OCI-LY7 (cell line): ENCODE results near the gene MXD1. TPM values are rescaled to one million over a fixed set of nuclear protein-coding genes. Genes with fewer than 3 reads are reported as not detected.

Source experiments
- BruUV-seq: library from RNA; stranded (reverse); fragments of 400-500 nt; replicated peaks from 2 replicates; lab custom pipeline; 2021; lab: Mats Ljungman, UMichigan
- CTCF ChIA-PET: fragments of 300-600 bp; sonication (Branson Sonifier 250); formaldehyde crosslinking; loops from one replicate; lab custom pipeline; 2022; ENCODE audit warnings: antibody characterized with exemption; ENCODE audit not compliant: unreplicated experiment; lab: Charles Lee
- POLR2A ChIA-PET: fragments of 300-600 bp; sonication (Branson Sonifier 250); formaldehyde crosslinking; loops from one replicate; lab custom pipeline; 2022; ENCODE audit warnings: antibody characterized with exemption; lab: Charles Lee
- DNase-seq: peaks from one replicate; pipeline ENCODE4 v3.0.0-alpha.2; 2015; ENCODE audit warnings: low spot score
- H2AFZ ChIP-seq: fragments of 200-600 bp; sonication (generic), shearing (Covaris generic); 2 replicates; pipeline ENCODE4 v1.6.1; 2014; ENCODE audit warnings: mild to moderate bottlenecking, antibody characterized with exemption, low read length, moderate library complexity
- H3K27ac ChIP-seq: fragments of 200-600 bp; sonication (generic); 2 replicates; pipeline ENCODE4 v1.5.1; 2014; ENCODE audit warnings: mixed run types, low read depth, mild to moderate bottlenecking, moderate library complexity, low read length, inconsistent platforms; ENCODE audit not compliant: poor library complexity, severe bottlenecking
- H3K36me3 ChIP-seq: fragments of 200-600 bp; sonication (generic); 2 replicates; pipeline ENCODE4 v1.6.1; 2014; ENCODE audit warnings: mild to moderate bottlenecking, antibody characterized with exemption, low read length, moderate library complexity, mixed read lengths; ENCODE audit not compliant: insufficient read depth
- H3K4me1 ChIP-seq: fragments of 200-600 bp; sonication (generic); 2 replicates; pipeline ENCODE4 v1.5.1; 2014; ENCODE audit warnings: mild to moderate bottlenecking, low read length; ENCODE audit not compliant: insufficient read depth, poor library complexity, severe bottlenecking
- H3K4me2 ChIP-seq: fragments of 200-600 bp; sonication (generic); 2 replicates; pipeline ENCODE4 v1.6.1; 2014; ENCODE audit warnings: mild to moderate bottlenecking, low read length
- H3K4me3 ChIP-seq: fragments of 200-600 bp; sonication (generic); 2 replicates; pipeline ENCODE4 v1.5.1; 2014; ENCODE audit warnings: mild to moderate bottlenecking, low read depth, low read length; ENCODE audit not compliant: poor library complexity, severe bottlenecking
- H3K79me2 ChIP-seq: fragments of 200-600 bp; sonication (generic); 2 replicates; pipeline ENCODE4 v1.6.1; 2016; ENCODE audit warnings: low read depth, mild to moderate bottlenecking, low read length, moderate library complexity, mixed read lengths; ENCODE audit not compliant: insufficient read depth
- H3K9me2 ChIP-seq: fragments of 200-600 bp; sonication (generic); 2 replicates; pipeline ENCODE4 v1.6.1; 2016; ENCODE audit warnings: mild to moderate bottlenecking, low read length, mixed read lengths; ENCODE audit not compliant: insufficient read depth
- H3K9me3 ChIP-seq: fragments of 200-600 bp; sonication (generic); 2 replicates; pipeline ENCODE4 v1.6.1; 2014; ENCODE audit warnings: mild to moderate bottlenecking, mixed run types, low read length, mixed read lengths
- H4K20me1 ChIP-seq: fragments of 200-600 bp; sonication (generic); 2 replicates; pipeline ENCODE4 v1.6.1; 2014; ENCODE audit warnings: mild to moderate bottlenecking, antibody characterized with exemption, low read length, moderate library complexity, mixed read lengths; ENCODE audit not compliant: insufficient read depth
- EZH2phosphoT487 ChIP-seq: fragments of 200-600 bp; sonication (generic); IDR thresholded peaks from 2 replicates; pipeline ENCODE4 v1.6.1; 2018; ENCODE audit warnings: low read depth, borderline replicate concordance, mild to moderate bottlenecking, mixed run types, antibody characterized with exemption, low read length, moderate library complexity, mixed read lengths
- intact Hi-C: fragments of 100-400 bp; cut with micrococcal nuclease; formaldehyde crosslinking; loops from one replicate; pipeline ENCODE4 v1.10.0; 2022; ENCODE audit not compliant: unreplicated experiment
- total RNA-seq, 2 experiments: library from RNA; depleted of rRNA in 1 of 2; stranded (reverse); fragments of >200 nt in 1 of 2; shearing (Covaris generic) in 1 of 2; gene quantifications; 2 replicates each; pipeline ENCODE4 v1.2.3, GENCODE V29; 2014 to 2022
- TF ChIP-seq, protein P1 (sequence below): fragments of 200-600 bp; sonication (generic); conservative IDR thresholded peaks from 2 replicates; pipeline ENCODE4 v1.5.1; 2014; ENCODE audit warnings: mild to moderate bottlenecking, antibody characterized with exemption, low read length, moderate library complexity, mixed read lengths

MXD1 gene
- total RNA-seq, 2 experiments from 2014 or later: 2.2 to 2.9 TPM

DNA sequence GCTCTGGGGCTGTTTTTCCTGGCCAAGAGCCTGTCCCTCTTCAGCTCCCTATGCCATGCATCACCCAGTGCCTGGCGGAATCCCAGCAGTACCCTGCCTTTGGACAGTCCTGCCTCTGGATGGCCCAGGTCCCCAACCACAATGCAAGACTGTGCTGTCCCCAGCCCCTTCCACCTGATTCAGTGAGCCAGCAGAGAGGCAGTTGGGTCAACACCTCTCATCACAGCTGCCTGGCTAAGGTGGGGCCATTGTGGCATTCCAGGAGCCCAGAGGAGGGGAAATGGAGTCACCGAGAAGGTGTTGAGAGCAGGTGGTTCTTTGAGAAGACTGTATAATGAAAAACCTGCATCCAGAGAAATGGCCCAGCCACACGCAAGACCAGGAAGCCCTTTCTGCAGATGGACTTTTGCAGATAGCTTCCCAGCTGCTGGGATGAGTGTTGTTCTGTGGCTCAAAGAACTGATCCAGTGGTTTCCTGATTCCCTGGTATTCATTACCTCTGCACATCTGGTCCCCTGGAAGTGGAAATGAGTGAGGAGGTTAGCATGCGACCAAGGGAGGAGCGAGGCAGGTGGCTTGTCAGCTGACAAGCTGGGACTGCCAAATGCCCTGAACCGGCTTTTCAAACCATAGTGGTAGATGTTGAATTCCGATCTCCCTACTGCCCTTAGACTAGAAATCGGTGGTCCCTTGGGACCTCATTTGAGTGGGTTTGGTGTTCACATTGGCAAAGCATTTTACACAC lies 48.2 kb downstream of the MXD1 start:
- ChIA-PET CTCF (no interaction called here), POLR2A (no interaction called here)
- Histone ChIP-seq H3K9me2 (no peaks in the 10 kb centered on the region), H3K4me2 (no peak overlapping the region), H3K79me2 (no peaks in the 10 kb centered on the region), H3K4me3 (no peak overlapping the region), H3K9me3 (no peaks in the 10 kb centered on the region), H4K20me1 (no peaks in the 10 kb centered on the region), H3K4me1 (no peaks in the 10 kb centered on the region), H3K36me3 (no peaks in the 10 kb centered on the region), H3K27ac (no peak overlapping the region), H2AFZ (no peak overlapping the region)
- DNase-seq: no peak
- no TSS peak for BruUV-seq
- intact Hi-C loops: no loop called here
- TF ChIP-seq, protein P1, sequence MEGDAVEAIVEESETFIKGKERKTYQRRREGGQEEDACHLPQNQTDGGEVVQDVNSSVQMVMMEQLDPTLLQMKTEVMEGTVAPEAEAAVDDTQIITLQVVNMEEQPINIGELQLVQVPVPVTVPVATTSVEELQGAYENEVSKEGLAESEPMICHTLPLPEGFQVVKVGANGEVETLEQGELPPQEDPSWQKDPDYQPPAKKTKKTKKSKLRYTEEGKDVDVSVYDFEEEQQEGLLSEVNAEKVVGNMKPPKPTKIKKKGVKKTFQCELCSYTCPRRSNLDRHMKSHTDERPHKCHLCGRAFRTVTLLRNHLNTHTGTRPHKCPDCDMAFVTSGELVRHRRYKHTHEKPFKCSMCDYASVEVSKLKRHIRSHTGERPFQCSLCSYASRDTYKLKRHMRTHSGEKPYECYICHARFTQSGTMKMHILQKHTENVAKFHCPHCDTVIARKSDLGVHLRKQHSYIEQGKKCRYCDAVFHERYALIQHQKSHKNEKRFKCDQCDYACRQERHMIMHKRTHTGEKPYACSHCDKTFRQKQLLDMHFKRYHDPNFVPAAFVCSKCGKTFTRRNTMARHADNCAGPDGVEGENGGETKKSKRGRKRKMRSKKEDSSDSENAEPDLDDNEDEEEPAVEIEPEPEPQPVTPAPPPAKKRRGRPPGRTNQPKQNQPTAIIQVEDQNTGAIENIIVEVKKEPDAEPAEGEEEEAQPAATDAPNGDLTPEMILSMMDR: no peak
- no peak for TF ChIP-seq EZH2phosphoT487

DNA sequence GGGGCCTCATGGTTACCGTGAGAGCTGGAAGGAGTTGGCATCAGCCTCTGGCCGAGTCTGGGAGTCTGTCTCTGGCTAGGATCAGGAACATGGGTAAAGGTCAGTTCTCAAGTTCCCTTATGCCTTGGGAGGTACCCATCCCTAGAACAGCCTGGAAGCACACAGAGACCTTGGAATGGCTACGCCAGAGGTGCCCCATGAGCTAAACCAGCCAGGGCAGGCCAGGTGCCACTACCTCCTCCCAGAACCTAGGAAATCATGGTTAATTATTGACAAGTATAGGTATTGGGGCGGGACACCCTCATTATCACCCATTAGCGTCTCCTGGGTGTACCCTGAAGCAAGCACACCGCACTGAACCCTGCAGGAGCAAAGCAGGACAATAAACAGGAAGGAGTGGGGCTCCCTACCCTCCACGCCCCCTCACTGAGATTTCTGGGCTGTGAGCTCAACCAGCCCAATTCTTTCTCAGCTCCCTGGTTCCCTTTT lies 49.5 kb downstream of the MXD1 start:
- TF ChIP-seq, protein P1: no peak
- no peaks in the 10 kb centered on the region for H3K36me3 ChIP-seq
- intact Hi-C loops: no loop called here
- no peaks in the 10 kb centered on the region for H3K9me3 ChIP-seq
- H3K4me3 ChIP-seq: no peak overlapping the region
- no peaks in the 10 kb centered on the region for H4K20me1 ChIP-seq
- CTCF ChIA-PET: no interaction called here
- no TSS peak for BruUV-seq
- no peaks in the 10 kb centered on the region for H3K9me2 ChIP-seq
- DNase-seq: no peak
- POLR2A ChIA-PET: no interaction called here
- H3K27ac ChIP-seq: no peak overlapping the region
- no peaks in the 10 kb centered on the region for H3K4me1 ChIP-seq
- no peak overlapping the region for H3K4me2 ChIP-seq
- H3K79me2 ChIP-seq: no peaks in the 10 kb centered on the region
- H2AFZ ChIP-seq: no peak overlapping the region

DNA sequence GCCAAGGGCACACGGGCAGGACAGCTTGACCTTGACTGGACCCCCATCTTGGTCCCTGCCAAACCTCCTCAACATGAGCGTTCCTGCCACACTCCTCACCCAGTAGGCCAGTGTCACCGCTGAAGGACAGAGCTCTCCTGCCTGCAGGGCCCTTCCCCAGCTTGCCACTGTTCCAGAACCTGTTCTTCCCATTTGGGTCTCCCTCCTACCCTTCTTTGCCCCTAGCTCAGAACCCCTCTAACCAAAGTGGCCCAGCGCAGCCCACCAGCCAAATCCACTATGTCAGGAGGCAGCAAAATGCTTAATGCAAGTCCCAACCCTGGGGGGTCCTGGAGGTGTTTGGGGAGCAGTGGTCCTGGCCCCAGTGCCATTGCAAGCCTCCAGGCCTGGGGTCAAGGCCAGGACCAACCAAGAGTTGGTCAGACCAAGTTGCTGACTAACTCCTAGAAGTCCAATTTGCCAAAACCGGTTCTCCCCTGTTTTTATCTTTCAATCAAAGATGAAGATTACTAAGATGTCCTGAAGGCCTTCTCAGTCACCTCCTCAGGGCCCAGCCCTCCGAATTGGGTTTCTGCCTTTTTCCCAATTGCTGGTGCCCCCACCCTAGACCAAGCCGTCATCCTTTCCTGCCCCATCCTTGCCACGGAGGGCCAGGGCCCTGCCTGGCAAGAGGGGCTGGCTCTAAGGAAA lies 51.0 kb downstream of the MXD1 start:
- Histone ChIP-seq H3K79me2 (no peaks in the 10 kb centered on the region), H3K9me3 (no peaks in the 10 kb centered on the region), H3K4me2 (no peak overlapping the region), H2AFZ (no peak overlapping the region), H3K4me3 (no peak overlapping the region), H3K9me2 (no peaks in the 10 kb centered on the region), H4K20me1 (no peaks in the 10 kb centered on the region), H3K4me1 (no peaks in the 10 kb centered on the region), H3K27ac (no peak overlapping the region), H3K36me3 (no peaks in the 10 kb centered on the region)
- ChIA-PET CTCF (no interaction called here), POLR2A (interaction anchor here (0.6 to 0.7 kb wide), 2 partner anchors 11 to 40 kb away, joined by 3 read pairs; no protein-coding TSS in a partner anchor)
- no TSS peak for BruUV-seq
- intact Hi-C loops: no loop called here
- TF ChIP-seq, protein P1: no peak
- TF ChIP-seq EZH2phosphoT487: no peak
- DNase-seq: no peak
